ENCODE measurements around the gene TTC19. TPM values are rescaled to one million over a fixed set of nuclear protein-coding genes. Genes with fewer than 3 reads are reported as not detected.

Gene TTC19
- total and polyA plus RNA-seq, 5 experiments from 2014 or later = 31.6 to 39.6 (median 37.0) TPM

Other genes starting within 250 kb of the TTC19 start
- gene ADORA2B, start 54.7 kb upstream of the TTC19 start, total RNA-seq = not detected
- gene ADORA2B, start 54.7 kb upstream of the TTC19 start, polyA plus RNA-seq = 1 to 10 TPM in 1 of 3 donors, under 1 TPM in 2; 0.23 to 2.2 (median 0.57) TPM
- gene ZSWIM7, start 120 bp upstream of the TTC19 start, total RNA-seq = 10 to 100 TPM; 37.3 to 37.6 TPM
- gene ZSWIM7, start 120 bp upstream of the TTC19 start, polyA plus RNA-seq = 10 to 100 TPM; 60.9 to 87.3 (median 69.3) TPM
- gene NCOR1, start 215.7 kb downstream of the TTC19 start, total RNA-seq = 100 to 1,000 TPM; 149 to 163 TPM
- 100 to 1,000 TPM in 1 of 3 donors, 10 to 100 TPM in 2; 41.8 to 132 (median 73.7) TPM for gene NCOR1, start 215.7 kb downstream of the TTC19 start, polyA plus RNA-seq
- gene PIGL, start 217.4 kb downstream of the TTC19 start, total RNA-seq = 10 to 100 TPM; 85.0 to 98.2 TPM
- gene PIGL, start 217.4 kb downstream of the TTC19 start, polyA plus RNA-seq = 10 to 100 TPM in 1 of 3 donors, 1 to 10 TPM in 2; 9.2 to 14.3 (median 9.2) TPM